ENCODE data around the gene FRMPD1. TPM values are rescaled to one million over a fixed set of nuclear protein-coding genes. Genes with fewer than 3 reads are reported as not detected.

The FRMPD1 gene
- total RNA-seq, 1 experiment from 2014 or later: 0.26 TPM

DNA sequence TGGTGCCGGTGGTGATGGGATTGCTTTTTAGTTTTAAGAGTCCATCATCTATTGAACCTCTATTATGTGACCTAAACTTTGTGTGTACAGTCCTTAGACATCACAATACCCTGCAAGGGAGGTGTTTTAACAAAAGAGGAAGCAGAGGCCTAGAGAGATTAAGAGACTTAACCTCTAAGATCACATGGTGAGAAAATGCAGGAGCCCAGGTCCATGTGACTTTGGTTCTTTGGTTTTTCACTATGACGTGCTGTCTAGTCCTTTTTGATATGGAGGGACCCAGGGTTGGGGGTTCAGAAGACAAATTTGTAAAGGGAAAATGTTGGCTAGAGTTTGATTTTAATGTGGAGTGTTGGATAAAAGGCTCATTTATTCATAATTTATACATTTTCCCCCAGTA is 68.8 kb downstream of the FRMPD1 start (continued):
- TF ChIP-seq, protein P1, sequence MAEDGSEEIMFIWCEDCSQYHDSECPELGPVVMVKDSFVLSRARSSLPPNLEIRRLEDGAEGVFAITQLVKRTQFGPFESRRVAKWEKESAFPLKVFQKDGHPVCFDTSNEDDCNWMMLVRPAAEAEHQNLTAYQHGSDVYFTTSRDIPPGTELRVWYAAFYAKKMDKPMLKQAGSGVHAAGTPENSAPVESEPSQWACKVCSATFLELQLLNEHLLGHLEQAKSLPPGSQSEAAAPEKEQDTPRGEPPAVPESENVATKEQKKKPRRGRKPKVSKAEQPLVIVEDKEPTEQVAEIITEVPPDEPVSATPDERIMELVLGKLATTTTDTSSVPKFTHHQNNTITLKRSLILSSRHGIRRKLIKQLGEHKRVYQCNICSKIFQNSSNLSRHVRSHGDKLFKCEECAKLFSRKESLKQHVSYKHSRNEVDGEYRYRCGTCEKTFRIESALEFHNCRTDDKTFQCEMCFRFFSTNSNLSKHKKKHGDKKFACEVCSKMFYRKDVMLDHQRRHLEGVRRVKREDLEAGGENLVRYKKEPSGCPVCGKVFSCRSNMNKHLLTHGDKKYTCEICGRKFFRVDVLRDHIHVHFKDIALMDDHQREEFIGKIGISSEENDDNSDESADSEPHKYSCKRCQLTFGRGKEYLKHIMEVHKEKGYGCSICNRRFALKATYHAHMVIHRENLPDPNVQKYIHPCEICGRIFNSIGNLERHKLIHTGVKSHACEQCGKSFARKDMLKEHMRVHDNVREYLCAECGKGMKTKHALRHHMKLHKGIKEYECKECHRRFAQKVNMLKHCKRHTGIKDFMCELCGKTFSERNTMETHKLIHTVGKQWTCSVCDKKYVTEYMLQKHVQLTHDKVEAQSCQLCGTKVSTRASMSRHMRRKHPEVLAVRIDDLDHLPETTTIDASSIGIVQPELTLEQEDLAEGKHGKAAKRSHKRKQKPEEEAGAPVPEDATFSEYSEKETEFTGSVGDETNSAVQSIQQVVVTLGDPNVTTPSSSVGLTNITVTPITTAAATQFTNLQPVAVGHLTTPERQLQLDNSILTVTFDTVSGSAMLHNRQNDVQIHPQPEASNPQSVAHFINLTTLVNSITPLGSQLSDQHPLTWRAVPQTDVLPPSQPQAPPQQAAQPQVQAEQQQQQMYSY (CRISPR knock-in tag; IDR thresholded peaks at IDR 0.05): no peak
- TF ChIP-seq TP53 (CRISPR knock-in tag; IDR thresholded peaks at IDR 0.05) (no peak), NFYB (CRISPR knock-in tag; conservative IDR thresholded peaks at IDR 0.05; ENCODE audit: low read depth) (no peak), ZNF219 (CRISPR knock-in tag; IDR thresholded peaks at IDR 0.05; ENCODE audit: borderline replicate concordance) (no peak)

DNA sequence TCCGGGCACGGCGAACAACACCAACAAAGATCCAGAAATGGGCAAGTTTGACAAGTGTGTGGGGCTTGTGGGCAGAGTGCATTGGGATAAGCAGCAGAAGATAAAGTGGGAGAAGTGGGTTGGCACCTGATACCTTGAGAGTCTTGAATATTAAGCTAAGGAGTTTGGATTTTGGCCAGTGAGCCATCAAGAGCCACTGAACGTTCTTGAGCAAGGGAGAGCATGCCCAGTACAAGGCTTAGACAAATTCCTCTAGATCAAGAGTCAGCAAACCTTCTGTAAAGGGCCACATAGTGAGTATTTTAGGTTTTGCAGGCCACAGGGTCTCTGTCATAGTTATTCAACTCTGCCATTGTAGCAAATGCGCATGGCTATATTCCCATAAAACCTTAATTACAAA is 76.3 kb downstream of the FRMPD1 start:
- ChIA-PET POLR2A (no interaction called here), CTCF (no interaction called here)
- Mint-ChIP-seq H3K4me1 (peaks cover 9% of the 10 kb centered on the region), H3K27me3 (ENCODE audit: low read depth) (no peaks in the 10 kb centered on the region), H3K9me3 (no peaks in the 10 kb centered on the region), H3K27ac (no peak overlapping the region), H3K4me3 (no peak overlapping the region), H3K36me3 (no peaks in the 10 kb centered on the region)
- TF ChIP-seq, protein P2, sequence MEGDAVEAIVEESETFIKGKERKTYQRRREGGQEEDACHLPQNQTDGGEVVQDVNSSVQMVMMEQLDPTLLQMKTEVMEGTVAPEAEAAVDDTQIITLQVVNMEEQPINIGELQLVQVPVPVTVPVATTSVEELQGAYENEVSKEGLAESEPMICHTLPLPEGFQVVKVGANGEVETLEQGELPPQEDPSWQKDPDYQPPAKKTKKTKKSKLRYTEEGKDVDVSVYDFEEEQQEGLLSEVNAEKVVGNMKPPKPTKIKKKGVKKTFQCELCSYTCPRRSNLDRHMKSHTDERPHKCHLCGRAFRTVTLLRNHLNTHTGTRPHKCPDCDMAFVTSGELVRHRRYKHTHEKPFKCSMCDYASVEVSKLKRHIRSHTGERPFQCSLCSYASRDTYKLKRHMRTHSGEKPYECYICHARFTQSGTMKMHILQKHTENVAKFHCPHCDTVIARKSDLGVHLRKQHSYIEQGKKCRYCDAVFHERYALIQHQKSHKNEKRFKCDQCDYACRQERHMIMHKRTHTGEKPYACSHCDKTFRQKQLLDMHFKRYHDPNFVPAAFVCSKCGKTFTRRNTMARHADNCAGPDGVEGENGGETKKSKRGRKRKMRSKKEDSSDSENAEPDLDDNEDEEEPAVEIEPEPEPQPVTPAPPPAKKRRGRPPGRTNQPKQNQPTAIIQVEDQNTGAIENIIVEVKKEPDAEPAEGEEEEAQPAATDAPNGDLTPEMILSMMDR (IDR thresholded peaks at IDR 0.05): no peak
- no peak for TF ChIP-seq SOX15 (CRISPR knock-in tag; IDR thresholded peaks at IDR 0.05)
- no peak for TF ChIP-seq CREB1 (CRISPR knock-in tag; IDR thresholded peaks at IDR 0.05)
- TF ChIP-seq ZNF671 (CRISPR knock-in tag; IDR thresholded peaks at IDR 0.05): no peak
- TF ChIP-seq, protein P3, sequence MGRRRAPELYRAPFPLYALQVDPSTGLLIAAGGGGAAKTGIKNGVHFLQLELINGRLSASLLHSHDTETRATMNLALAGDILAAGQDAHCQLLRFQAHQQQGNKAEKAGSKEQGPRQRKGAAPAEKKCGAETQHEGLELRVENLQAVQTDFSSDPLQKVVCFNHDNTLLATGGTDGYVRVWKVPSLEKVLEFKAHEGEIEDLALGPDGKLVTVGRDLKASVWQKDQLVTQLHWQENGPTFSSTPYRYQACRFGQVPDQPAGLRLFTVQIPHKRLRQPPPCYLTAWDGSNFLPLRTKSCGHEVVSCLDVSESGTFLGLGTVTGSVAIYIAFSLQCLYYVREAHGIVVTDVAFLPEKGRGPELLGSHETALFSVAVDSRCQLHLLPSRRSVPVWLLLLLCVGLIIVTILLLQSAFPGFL (CRISPR knock-in tag; IDR thresholded peaks at IDR 0.05; ENCODE audit: borderline replicate concordance): no peak
- DNase-seq (ENCODE audit: low spot score) (no peak), ATAC-seq (no peak)

DNA sequence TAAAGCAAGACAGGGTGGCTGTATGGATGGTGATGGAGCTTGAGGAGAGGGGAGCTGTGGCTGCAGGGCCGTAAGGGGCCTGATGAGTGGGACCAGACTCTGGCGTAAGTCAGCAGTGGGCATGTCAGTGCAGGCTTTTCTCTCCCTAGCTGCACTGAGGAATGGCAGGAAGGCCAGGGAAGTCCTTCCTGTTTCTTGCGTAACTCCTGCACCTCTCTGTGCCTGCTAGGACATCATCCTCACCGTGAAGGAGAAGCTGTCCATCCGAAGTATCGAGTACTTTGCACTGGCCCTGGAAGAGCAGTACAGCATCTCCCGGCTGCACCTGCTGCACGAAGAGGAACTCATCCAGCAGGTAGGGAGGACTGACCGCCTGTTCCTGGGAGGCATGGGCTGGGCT is 78.7 kb downstream of the FRMPD1 start:
- no peak overlapping the region for H3K4me3 Mint-ChIP-seq
- TF ChIP-seq, protein P4, sequence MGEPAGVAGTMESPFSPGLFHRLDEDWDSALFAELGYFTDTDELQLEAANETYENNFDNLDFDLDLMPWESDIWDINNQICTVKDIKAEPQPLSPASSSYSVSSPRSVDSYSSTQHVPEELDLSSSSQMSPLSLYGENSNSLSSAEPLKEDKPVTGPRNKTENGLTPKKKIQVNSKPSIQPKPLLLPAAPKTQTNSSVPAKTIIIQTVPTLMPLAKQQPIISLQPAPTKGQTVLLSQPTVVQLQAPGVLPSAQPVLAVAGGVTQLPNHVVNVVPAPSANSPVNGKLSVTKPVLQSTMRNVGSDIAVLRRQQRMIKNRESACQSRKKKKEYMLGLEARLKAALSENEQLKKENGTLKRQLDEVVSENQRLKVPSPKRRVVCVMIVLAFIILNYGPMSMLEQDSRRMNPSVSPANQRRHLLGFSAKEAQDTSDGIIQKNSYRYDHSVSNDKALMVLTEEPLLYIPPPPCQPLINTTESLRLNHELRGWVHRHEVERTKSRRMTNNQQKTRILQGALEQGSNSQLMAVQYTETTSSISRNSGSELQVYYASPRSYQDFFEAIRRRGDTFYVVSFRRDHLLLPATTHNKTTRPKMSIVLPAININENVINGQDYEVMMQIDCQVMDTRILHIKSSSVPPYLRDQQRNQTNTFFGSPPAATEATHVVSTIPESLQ (CRISPR knock-in tag; IDR thresholded peaks at IDR 0.05): no peak
- TF ChIP-seq PRRX2 (CRISPR knock-in tag; IDR thresholded peaks at IDR 0.05) (no peak), TEAD4 (CRISPR knock-in tag; IDR thresholded peaks at IDR 0.05) (no peak), SMAD3 (CRISPR knock-in tag; IDR thresholded peaks at IDR 0.05; ENCODE audit: borderline replicate concordance) (no peak), HMGA2 (CRISPR knock-in tag; IDR thresholded peaks at IDR 0.05) (no peak), ZNF138 (CRISPR knock-in tag; conservative IDR thresholded peaks at IDR 0.05) (no peak), NFYB (CRISPR knock-in tag; conservative IDR thresholded peaks at IDR 0.05; ENCODE audit: low read depth) (no peak)
- TF ChIP-seq, protein P5, sequence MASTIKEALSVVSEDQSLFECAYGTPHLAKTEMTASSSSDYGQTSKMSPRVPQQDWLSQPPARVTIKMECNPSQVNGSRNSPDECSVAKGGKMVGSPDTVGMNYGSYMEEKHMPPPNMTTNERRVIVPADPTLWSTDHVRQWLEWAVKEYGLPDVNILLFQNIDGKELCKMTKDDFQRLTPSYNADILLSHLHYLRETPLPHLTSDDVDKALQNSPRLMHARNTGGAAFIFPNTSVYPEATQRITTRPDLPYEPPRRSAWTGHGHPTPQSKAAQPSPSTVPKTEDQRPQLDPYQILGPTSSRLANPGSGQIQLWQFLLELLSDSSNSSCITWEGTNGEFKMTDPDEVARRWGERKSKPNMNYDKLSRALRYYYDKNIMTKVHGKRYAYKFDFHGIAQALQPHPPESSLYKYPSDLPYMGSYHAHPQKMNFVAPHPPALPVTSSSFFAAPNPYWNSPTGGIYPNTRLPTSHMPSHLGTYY (CRISPR knock-in tag; IDR thresholded peaks at IDR 0.05): no peak
- TF ChIP-seq, protein P6, sequence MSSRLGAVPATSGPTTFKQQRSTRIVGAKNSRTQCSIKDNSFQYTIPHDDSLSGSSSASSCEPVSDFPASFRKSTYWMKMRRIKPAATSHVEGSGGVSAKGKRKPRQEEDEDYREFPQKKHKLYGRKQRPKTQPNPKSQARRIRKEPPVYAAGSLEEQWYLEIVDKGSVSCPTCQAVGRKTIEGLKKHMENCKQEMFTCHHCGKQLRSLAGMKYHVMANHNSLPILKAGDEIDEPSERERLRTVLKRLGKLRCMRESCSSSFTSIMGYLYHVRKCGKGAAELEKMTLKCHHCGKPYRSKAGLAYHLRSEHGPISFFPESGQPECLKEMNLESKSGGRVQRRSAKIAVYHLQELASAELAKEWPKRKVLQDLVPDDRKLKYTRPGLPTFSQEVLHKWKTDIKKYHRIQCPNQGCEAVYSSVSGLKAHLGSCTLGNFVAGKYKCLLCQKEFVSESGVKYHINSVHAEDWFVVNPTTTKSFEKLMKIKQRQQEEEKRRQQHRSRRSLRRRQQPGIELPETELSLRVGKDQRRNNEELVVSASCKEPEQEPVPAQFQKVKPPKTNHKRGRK (CRISPR knock-in tag; IDR thresholded peaks at IDR 0.05; ENCODE audit: borderline replicate concordance): no peak
- TF ChIP-seq, protein P7, sequence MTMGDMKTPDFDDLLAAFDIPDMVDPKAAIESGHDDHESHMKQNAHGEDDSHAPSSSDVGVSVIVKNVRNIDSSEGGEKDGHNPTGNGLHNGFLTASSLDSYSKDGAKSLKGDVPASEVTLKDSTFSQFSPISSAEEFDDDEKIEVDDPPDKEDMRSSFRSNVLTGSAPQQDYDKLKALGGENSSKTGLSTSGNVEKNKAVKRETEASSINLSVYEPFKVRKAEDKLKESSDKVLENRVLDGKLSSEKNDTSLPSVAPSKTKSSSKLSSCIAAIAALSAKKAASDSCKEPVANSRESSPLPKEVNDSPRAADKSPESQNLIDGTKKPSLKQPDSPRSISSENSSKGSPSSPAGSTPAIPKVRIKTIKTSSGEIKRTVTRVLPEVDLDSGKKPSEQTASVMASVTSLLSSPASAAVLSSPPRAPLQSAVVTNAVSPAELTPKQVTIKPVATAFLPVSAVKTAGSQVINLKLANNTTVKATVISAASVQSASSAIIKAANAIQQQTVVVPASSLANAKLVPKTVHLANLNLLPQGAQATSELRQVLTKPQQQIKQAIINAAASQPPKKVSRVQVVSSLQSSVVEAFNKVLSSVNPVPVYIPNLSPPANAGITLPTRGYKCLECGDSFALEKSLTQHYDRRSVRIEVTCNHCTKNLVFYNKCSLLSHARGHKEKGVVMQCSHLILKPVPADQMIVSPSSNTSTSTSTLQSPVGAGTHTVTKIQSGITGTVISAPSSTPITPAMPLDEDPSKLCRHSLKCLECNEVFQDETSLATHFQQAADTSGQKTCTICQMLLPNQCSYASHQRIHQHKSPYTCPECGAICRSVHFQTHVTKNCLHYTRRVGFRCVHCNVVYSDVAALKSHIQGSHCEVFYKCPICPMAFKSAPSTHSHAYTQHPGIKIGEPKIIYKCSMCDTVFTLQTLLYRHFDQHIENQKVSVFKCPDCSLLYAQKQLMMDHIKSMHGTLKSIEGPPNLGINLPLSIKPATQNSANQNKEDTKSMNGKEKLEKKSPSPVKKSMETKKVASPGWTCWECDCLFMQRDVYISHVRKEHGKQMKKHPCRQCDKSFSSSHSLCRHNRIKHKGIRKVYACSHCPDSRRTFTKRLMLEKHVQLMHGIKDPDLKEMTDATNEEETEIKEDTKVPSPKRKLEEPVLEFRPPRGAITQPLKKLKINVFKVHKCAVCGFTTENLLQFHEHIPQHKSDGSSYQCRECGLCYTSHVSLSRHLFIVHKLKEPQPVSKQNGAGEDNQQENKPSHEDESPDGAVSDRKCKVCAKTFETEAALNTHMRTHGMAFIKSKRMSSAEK (CRISPR knock-in tag; IDR thresholded peaks at IDR 0.05; ENCODE audit: borderline replicate concordance): no peak

More for the DNA sequence above, 78.7 kb downstream of the FRMPD1 start:
- CTCF ChIA-PET: interaction anchor here (0.7 kb wide), 1 partner anchor 700 kb away, joined by 3 read pairs; no protein-coding TSS in a partner anchor
- H3K36me3 Mint-ChIP-seq: no peaks in the 10 kb centered on the region
- H3K4me1 Mint-ChIP-seq: peaks cover 9% of the 10 kb centered on the region
- POLR2A ChIA-PET: no interaction called here
- no peak overlapping the region for H3K27ac Mint-ChIP-seq
- no peak; the same call in 1 of the 2 replicates for ATAC-seq
- no peaks in the 10 kb centered on the region for H3K27me3 Mint-ChIP-seq (ENCODE audit: low read depth)
- no peaks in the 10 kb centered on the region for H3K9me3 Mint-ChIP-seq
- no peak for DNase-seq (ENCODE audit: low spot score)
